Endothelial cell of umbilical vein (primary cell): Measurements from ENCODE around the gene THBS1.

Experiments
- CTCF ChIP-seq, 2 donors: IDR thresholded peaks; 1 replicate in 1 of 2; 2 replicates in 1 of 2; pipeline ENCODE4 v1.5.1; 2011; ENCODE audit warnings: low read length in 2 of 2, mild to moderate bottlenecking in 2 of 2, moderate library complexity in 2 of 2, control low read depth in 1 of 2, inconsistent platforms in 1 of 2, low read depth in 1 of 2; ENCODE audit not compliant: insufficient read depth in 1 of 2; ENCODE audit errors: extremely low read depth in 1 of 2
- EZH2 ChIP-seq: IDR thresholded peaks from 2 replicates; pipeline ENCODE4 v1.6.1; 2012; ENCODE audit warnings: borderline replicate concordance, low read depth, mild to moderate bottlenecking, moderate library complexity, low read length, inconsistent platforms; ENCODE audit not compliant: severe bottlenecking
- MAX ChIP-seq: IDR thresholded peaks from 2 replicates; pipeline ENCODE4 v1.6.1; 2011; ENCODE audit not compliant: insufficient read depth, insufficient read length
- POLR2AphosphoS5 ChIP-seq: IDR thresholded peaks from 2 replicates; pipeline ENCODE4 v1.6.1; 2012; ENCODE audit warnings: low read depth, mild to moderate bottlenecking, control low read depth, low read length, moderate library complexity; ENCODE audit not compliant: insufficient read depth

- TF ChIP-seq CTCF (IDR thresholded peaks at IDR 0.05; ENCODE audit: extremely low read depth in 1 of 2, insufficient read depth in 1 of 2, low read depth in 1 of 2, low read length in 2 of 2) (no peak), POLR2AphosphoS5 (peak; percentile 93), EZH2 (no peak), MAX (no peak)
These were observed 17.4 kb downstream of the THBS1 start for GRCh38 chr15:39598186-39598850.
